HL-60 (cell line): Measurements from ENCODE around the gene SMTNL2.

ENCODE experiments used
- DNase-seq, 2 experiments: peaks; one replicate each; pipeline ENCODE4 v3.0.0-alpha.2; 2010 to 2020; ENCODE audit warnings: low read depth in 1 of 2, low spot score in 1 of 2
- H3K27ac ChIP-seq: fragments of 250-450 bp; sonication (Bioruptor Pico); replicated peaks from 2 replicates; pipeline ENCODE4 v1.5.1; 2020; ENCODE audit warnings: mild to moderate bottlenecking, moderate library complexity
- H3K27me3 ChIP-seq: fragments of 250-450 bp; sonication (Bioruptor Pico); 2 replicates; pipeline ENCODE4 v1.5.1; 2021; ENCODE audit warnings: mild to moderate bottlenecking, moderate library complexity; ENCODE audit not compliant: insufficient read depth, poor library complexity, severe bottlenecking
- H3K4me3 ChIP-seq: replicated peaks from 2 replicates; pipeline ENCODE4 v1.5.1; 2011; ENCODE audit warnings: mild to moderate bottlenecking, control low read depth, low read length; ENCODE audit not compliant: insufficient read depth
- GABPA ChIP-seq: IDR thresholded peaks from 2 replicates; pipeline ENCODE4 v1.6.1; 2012; ENCODE audit warnings: low read depth
- POLR2AphosphoS5 ChIP-seq: IDR thresholded peaks from 2 replicates; pipeline ENCODE4 v1.6.1; 2012; ENCODE audit warnings: low read depth
- SPI1 ChIP-seq: IDR thresholded peaks from 2 replicates; pipeline ENCODE4 v1.6.1; 2012; ENCODE audit warnings: low read depth, mild to moderate bottlenecking, borderline replicate concordance
- TF ChIP-seq, protein P1 (sequence below): IDR thresholded peaks from 2 replicates; pipeline ENCODE4 v1.6.1; 2012; ENCODE audit warnings: low read depth; ENCODE audit not compliant: insufficient replicate concordance
- TF ChIP-seq, protein P2 (sequence below): IDR thresholded peaks from one replicate; pipeline ENCODE4 v1.5.1; 2011; ENCODE audit warnings: low read length, control low read depth, inconsistent platforms; ENCODE audit not compliant: insufficient read depth

SMTNL2 gene

DNA sequence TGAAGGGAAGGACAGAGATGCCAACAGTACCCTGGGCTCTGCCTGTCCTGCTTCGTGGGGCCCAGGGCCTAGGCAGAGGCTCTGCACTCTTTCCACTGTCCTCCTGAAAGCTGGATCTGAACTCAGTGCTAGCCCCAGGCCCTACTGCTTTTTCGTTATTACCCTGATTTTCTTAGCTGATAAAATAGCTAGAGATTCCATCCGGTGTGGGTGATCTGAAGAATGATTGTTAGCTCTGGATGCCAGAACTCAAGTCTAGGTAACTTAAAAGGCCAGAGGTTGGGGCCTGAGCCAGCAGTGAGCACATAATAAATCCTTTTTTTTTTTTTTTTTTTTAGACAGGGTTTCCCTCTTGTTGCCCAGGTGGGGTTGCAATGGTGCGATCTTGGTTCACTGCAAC is 27.3 kb upstream of the SMTNL2 start:
- TF ChIP-seq SPI1, result no peak
- Histone ChIP-seq H3K4me3 (no peak overlapping the region), H3K27ac (no peak overlapping the region)

DNA sequence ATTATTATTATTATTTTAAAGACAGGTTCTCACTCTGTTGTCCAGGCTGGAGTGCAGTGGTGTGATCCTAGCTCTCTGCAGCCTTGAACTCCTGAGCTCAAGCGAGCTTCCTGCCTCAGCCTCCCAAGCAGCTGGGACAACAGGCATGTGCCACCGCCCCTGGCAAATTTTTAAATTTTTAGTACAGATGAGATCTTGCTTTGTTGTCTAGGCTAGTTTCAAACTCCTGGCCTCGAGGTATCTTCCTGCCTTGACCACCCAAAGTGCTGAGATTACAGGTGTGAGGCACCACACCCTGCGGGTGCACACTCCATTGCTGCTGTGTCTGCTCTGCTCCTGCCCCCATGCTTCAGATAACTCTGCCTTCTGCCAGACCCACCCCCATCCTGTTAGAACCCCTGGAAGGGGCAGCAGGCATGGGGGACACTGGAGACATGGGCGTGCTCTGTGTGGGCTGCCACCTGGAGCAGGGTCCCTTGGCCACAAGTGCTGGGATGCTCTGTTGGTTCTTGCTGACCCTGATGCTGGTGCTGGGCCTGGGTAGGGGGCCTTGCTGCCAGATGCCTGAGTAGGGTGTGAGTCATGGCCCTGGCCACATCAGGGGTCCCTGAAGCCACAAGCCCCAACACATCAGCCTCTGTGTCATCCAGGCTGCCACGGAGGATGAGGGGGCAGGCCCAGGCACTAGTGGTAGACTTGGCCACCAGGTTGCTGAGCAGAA is 26.5 kb upstream of the SMTNL2 start:
- Histone ChIP-seq H3K27ac (no peak overlapping the region), H3K4me3 (no peak overlapping the region), H3K27me3 (no peaks in the 10 kb centered on the region)
- TF ChIP-seq, protein P1, sequence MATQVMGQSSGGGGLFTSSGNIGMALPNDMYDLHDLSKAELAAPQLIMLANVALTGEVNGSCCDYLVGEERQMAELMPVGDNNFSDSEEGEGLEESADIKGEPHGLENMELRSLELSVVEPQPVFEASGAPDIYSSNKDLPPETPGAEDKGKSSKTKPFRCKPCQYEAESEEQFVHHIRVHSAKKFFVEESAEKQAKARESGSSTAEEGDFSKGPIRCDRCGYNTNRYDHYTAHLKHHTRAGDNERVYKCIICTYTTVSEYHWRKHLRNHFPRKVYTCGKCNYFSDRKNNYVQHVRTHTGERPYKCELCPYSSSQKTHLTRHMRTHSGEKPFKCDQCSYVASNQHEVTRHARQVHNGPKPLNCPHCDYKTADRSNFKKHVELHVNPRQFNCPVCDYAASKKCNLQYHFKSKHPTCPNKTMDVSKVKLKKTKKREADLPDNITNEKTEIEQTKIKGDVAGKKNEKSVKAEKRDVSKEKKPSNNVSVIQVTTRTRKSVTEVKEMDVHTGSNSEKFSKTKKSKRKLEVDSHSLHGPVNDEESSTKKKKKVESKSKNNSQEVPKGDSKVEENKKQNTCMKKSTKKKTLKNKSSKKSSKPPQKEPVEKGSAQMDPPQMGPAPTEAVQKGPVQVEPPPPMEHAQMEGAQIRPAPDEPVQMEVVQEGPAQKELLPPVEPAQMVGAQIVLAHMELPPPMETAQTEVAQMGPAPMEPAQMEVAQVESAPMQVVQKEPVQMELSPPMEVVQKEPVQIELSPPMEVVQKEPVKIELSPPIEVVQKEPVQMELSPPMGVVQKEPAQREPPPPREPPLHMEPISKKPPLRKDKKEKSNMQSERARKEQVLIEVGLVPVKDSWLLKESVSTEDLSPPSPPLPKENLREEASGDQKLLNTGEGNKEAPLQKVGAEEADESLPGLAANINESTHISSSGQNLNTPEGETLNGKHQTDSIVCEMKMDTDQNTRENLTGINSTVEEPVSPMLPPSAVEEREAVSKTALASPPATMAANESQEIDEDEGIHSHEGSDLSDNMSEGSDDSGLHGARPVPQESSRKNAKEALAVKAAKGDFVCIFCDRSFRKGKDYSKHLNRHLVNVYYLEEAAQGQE, result no peak
- no peak for TF ChIP-seq SPI1
- DNase-seq, result no peak

More for the DNA sequence above, 27.3 kb upstream of the SMTNL2 start:
- no peak for DNase-seq
- H3K27me3 ChIP-seq, result no peaks in the 10 kb centered on the region

DNA sequence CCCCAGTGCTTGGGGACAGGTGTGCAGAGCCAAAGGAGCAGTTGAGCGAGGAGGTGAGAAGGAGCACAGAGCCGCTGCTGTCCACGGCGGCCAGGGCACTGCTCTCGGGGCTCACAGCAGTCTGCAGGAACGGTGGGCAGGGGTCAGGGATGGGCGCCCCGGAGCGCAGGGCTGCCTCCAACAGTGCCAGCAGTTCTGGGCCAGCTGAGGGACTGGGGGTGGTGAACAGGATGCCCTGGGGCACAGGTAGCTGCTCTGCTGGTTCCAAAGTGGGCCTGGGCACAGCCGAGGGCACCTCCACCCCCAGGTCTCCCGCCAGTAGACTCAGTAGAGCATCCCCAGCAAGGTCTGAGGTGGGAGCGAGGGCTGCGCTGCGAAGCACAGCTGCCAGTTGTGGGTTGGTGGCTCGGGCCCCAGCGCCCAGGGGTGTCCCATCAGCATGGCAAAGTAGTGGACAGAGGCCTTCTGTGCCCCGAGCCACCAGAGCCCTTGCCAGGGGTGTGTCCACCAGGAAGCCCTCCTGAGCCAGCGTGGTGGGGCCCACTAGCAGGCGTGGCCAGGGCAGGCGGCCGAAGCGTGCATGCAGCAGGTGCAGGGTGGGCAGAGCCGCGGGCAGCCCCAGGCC is 25.9 kb upstream of the SMTNL2 start:
- no peak overlapping the region for H3K4me3 ChIP-seq
- no peaks in the 10 kb centered on the region for H3K27me3 ChIP-seq
- H3K27ac ChIP-seq, result no peak overlapping the region
- DNase-seq, result no peak
- TF ChIP-seq, protein P2, sequence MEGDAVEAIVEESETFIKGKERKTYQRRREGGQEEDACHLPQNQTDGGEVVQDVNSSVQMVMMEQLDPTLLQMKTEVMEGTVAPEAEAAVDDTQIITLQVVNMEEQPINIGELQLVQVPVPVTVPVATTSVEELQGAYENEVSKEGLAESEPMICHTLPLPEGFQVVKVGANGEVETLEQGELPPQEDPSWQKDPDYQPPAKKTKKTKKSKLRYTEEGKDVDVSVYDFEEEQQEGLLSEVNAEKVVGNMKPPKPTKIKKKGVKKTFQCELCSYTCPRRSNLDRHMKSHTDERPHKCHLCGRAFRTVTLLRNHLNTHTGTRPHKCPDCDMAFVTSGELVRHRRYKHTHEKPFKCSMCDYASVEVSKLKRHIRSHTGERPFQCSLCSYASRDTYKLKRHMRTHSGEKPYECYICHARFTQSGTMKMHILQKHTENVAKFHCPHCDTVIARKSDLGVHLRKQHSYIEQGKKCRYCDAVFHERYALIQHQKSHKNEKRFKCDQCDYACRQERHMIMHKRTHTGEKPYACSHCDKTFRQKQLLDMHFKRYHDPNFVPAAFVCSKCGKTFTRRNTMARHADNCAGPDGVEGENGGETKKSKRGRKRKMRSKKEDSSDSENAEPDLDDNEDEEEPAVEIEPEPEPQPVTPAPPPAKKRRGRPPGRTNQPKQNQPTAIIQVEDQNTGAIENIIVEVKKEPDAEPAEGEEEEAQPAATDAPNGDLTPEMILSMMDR, result no peak
- TF ChIP-seq GABPA, result no peak
- TF ChIP-seq POLR2AphosphoS5, result no peak
- TF ChIP-seq, protein P1, result no peak
- TF ChIP-seq SPI1, result no peak

DNA sequence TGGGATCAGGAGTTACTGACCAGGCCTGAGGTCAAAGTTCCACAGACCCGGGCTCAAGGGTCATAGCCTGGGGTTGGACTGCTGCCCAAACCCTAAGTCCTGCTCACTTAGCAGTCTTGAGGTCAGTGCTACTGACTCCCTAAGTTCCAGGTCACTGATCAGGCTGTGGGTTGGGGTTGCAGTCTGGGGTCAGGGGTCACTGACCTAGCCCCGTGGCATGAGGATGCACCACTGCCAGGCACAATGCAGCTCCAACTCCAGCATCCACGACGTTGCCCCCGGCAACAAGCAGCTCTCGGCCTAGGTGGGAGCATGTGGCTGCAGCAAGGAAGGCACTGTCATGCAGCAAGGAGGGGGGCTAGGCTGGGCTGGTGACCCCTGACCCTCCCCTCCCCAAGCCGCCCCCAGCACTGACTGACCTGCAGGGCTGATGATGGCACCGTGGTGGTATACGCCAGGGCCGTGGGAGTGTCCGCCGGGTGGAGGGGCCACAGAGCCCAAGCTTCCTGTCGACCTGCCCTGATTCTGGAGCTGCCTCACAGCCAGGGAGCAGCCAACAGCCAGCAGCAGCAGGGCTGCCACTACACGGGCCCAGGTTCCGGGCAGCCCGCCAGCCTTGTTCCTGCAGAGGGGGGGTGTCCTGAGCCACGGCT is 25.1 kb upstream of the SMTNL2 start:
- TF ChIP-seq, protein P2, result no peak
- TF ChIP-seq, protein P1, result no peak
- TF ChIP-seq GABPA, result no peak
- no peak for TF ChIP-seq POLR2AphosphoS5
- no peak for TF ChIP-seq SPI1
- Histone ChIP-seq H3K4me3 (no peak overlapping the region), H3K27ac (no peak overlapping the region), H3K27me3 (no peaks in the 10 kb centered on the region)
- no peak for DNase-seq
